Activated CD8-positive, alpha-beta T cell treated with anti-CD3 and anti-CD28 coated beads, Interleukin-2, amount 10 ng/mL, durations not matched to agents 7 days and 5 days (primary cell): ENCODE data around the gene WDR49. TPM values are rescaled to one million over a fixed set of nuclear protein-coding genes. Genes with fewer than 3 reads are reported as not detected.

Experiments
- ATAC-seq: fragments of 150-1000 bp; cut with Tn5 transposase; one replicate; pipeline ENCODE4 v1.10.0; 2021; ENCODE audit warnings: moderate library complexity
- CTCF ChIA-PET: fragments of 350-600 bp; sonication (Branson Sonifier 250); formaldehyde crosslinking; loops from one replicate; lab custom pipeline; 2021; ENCODE audit warnings: antibody characterized with exemption; lab: Charles Lee
- POLR2A ChIA-PET: fragments of 350-600 bp; sonication (Branson Sonifier 250); formaldehyde crosslinking; loops from one replicate; lab custom pipeline; 2021; ENCODE audit warnings: antibody characterized with exemption; lab: Charles Lee
- DNase-seq: peaks from one replicate; pipeline ENCODE4 v3.0.0-alpha.2; 2020
- H3K27ac Mint-ChIP-seq: one replicate; pipeline ENCODE4 v1.8.0; 2021; ENCODE audit warnings: mild to moderate bottlenecking, mixed read lengths
- H3K27me3 Mint-ChIP-seq: one replicate; pipeline ENCODE4 v1.8.0; 2021; ENCODE audit warnings: low read depth, mixed read lengths
- H3K36me3 Mint-ChIP-seq: one replicate; pipeline ENCODE4 v1.8.0; 2021; ENCODE audit warnings: low read depth, mixed read lengths
- H3K4me1 Mint-ChIP-seq: one replicate; pipeline ENCODE4 v1.8.0; 2021; ENCODE audit warnings: low read depth, mixed read lengths
- H3K4me3 Mint-ChIP-seq: one replicate; pipeline ENCODE4 v1.8.0; 2021; ENCODE audit warnings: mild to moderate bottlenecking, mixed read lengths
- H3K9me3 Mint-ChIP-seq: one replicate; pipeline ENCODE4 v1.8.0; 2022; ENCODE audit warnings: mixed read lengths; ENCODE audit not compliant: insufficient read depth
- total RNA-seq, 2 experiments: library from RNA; stranded (reverse); gene quantifications; one replicate each; pipeline ENCODE4 v1.2.3, GENCODE V29; 2021

Gene WDR49
- total RNA-seq, 2 experiments from 2014 or later: not detected

DNA sequence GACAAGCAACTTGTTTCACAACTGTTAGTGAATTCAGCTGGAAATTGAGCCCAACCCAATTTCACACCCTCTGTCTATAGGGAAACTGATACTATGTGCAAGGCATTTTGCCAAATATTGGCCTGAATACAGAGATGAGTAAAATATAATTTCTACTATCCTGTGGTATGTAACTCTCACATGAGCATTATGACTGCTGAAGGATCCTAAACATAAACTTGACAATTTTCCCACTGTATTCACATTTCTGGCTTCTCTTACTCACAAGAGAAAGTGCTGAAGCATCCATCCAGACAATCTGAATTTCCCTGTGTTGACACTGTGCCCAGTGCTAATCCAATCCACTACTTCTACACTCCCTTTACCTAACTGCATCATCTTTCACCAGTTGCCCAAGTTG lies 208.3 kb downstream of the WDR49 start:
- H3K27me3 Mint-ChIP-seq: no peaks in the 10 kb centered on the region
- POLR2A ChIA-PET: no interaction called here
- ATAC-seq (no peak), DNase-seq (no peak)
- H3K27ac Mint-ChIP-seq: no peak overlapping the region
- no peaks in the 10 kb centered on the region for H3K36me3 Mint-ChIP-seq
- H3K4me1 Mint-ChIP-seq: no peaks in the 10 kb centered on the region
- H3K9me3 Mint-ChIP-seq: no peaks in the 10 kb centered on the region
- CTCF ChIA-PET: no interaction called here
- no peak overlapping the region for H3K4me3 Mint-ChIP-seq

DNA sequence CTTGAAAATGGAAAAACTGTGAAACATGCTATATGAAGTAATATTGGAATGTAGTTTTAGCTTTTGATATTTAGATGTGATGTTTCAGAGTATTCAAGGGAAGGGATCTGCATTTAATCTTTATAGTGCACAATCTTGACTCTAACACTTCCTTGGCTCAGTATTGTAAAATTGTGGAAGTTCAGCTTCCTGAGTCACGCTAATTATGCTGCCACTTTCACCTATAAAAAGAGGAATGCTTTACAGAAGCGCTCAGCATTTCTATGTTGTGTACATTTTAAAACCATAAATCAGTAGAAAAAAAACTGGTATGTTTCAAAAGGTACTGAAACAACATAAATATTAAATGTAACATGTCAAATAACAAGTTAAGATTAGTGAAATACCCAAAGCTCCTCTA lies 212.5 kb downstream of the WDR49 start:
- no peak for ATAC-seq
- no peak for DNase-seq
- H3K9me3 Mint-ChIP-seq: no peaks in the 10 kb centered on the region
- no peak overlapping the region for H3K4me3 Mint-ChIP-seq
- H3K36me3 Mint-ChIP-seq: no peaks in the 10 kb centered on the region
- CTCF ChIA-PET: no interaction called here
- H3K4me1 Mint-ChIP-seq: no peaks in the 10 kb centered on the region
- H3K27ac Mint-ChIP-seq: no peak overlapping the region
- no peaks in the 10 kb centered on the region for H3K27me3 Mint-ChIP-seq
- POLR2A ChIA-PET: no interaction called here

GRCh38 chr3:167437428-167438139 lies 216.2 kb downstream of the WDR49 start:
- CTCF ChIA-PET: no interaction called here
- Mint-ChIP-seq H3K36me3 (no peaks in the 10 kb centered on the region), H3K4me3 (no peak overlapping the region), H3K27ac (no peak overlapping the region), H3K9me3 (no peaks in the 10 kb centered on the region), H3K27me3 (no peaks in the 10 kb centered on the region), H3K4me1 (no peaks in the 10 kb centered on the region)
- ATAC-seq (no peak), DNase-seq (no peak)
- POLR2A ChIA-PET: no interaction called here

Other genes starting within 250 kb of the WDR49 start
- gene SERPINI2, start 179.9 kb downstream of the WDR49 start, total RNA-seq: not detected
- 10 to 100 TPM; 69.6 to 72.2 TPM for gene PDCD10, start 81.0 kb upstream of the WDR49 start, total RNA-seq
- gene SERPINI1, start 81.8 kb upstream of the WDR49 start, total RNA-seq: 1 to 10 TPM; 1.2 to 1.7 TPM